ENCODE measurements around the gene ZDHHC22. TPM values are rescaled to one million over a fixed set of nuclear protein-coding genes. Genes with fewer than 3 reads are reported as not detected.

ZDHHC22 gene
- total and polyA plus RNA-seq, 2 donors from 2014 or later: not detected

GRCh38 chr14:77091518-77091917 lies 50.1 kb downstream of the ZDHHC22 start:
- H3K9ac ChIP-seq (ENCODE audit: low read length in 3 of 3): no peak overlapping the region
- H3K4me3 ChIP-seq (ENCODE audit: low read length in 3 of 3): no peak overlapping the region
- intact Hi-C loops (cut with DNase I): no loop called here
- no peak for FAIRE-seq
- no peak overlapping the region for H3K27ac ChIP-seq (ENCODE audit: low read depth in 2 of 2, low read length in 2 of 2)
- H3K9me3 ChIP-seq (ENCODE audit: control insufficient read depth in 2 of 3, insufficient read depth in 1 of 3, low read length in 3 of 3): peaks cover 0 to 11% (median 3%) of the 10 kb centered on the region in 3 donors
- H3K4me1 ChIP-seq (ENCODE audit: control insufficient read depth in 2 of 3, insufficient read depth in 2 of 3, low read depth in 1 of 3, low read length in 3 of 3): peaks cover 0 to 3% (median 0%) of the 10 kb centered on the region in 3 donors
- no peak for TF ChIP-seq CTCF (IDR thresholded peaks at IDR 0.05; ENCODE audit: borderline replicate concordance, extremely low read depth, insufficient read depth)
- H3K27me3 ChIP-seq (ENCODE audit: control insufficient read depth, insufficient read depth, low read length): no peaks in the 10 kb centered on the region
- no peak for DNase-seq
- no peaks in the 10 kb centered on the region for H3K36me3 ChIP-seq (ENCODE audit: control insufficient read depth in 2 of 3, insufficient read depth in 3 of 3, low read length in 3 of 3)

- Histone ChIP-seq H3K27me3 (ENCODE audit: control insufficient read depth, insufficient read depth, low read length) (no peaks in the 10 kb centered on the region), H3K27ac (ENCODE audit: low read depth in 2 of 2, low read length in 2 of 2) (peak overlapping the region; percentile 54 to 56), H3K4me3 (ENCODE audit: low read length in 3 of 3) (no peak overlapping the region), H3K9me3 (ENCODE audit: control insufficient read depth in 2 of 3, insufficient read depth in 1 of 3, low read length in 3 of 3) (peaks cover 0 to 11% (median 3%) of the 10 kb centered on the region in 3 donors), H3K4me1 (ENCODE audit: control insufficient read depth in 2 of 3, insufficient read depth in 2 of 3, low read depth in 1 of 3, low read length in 3 of 3) (peaks cover 0 to 6% (median 0%) of the 10 kb centered on the region in 3 donors), H3K9ac (ENCODE audit: low read length in 3 of 3) (no peak overlapping the region), H3K36me3 (ENCODE audit: control insufficient read depth in 2 of 3, insufficient read depth in 3 of 3, low read length in 3 of 3) (no peaks in the 10 kb centered on the region)
- FAIRE-seq (no peak), DNase-seq (peak in 1 of 5 donors; percentile 30)
- intact Hi-C loops (cut with DNase I): no loop called here
- TF ChIP-seq CTCF (IDR thresholded peaks at IDR 0.05; ENCODE audit: borderline replicate concordance, extremely low read depth, insufficient read depth): no peak
Measured at GRCh38 chr14:77088645-77089044, 52.9 kb downstream of the ZDHHC22 start.

- H3K27ac ChIP-seq (ENCODE audit: low read depth in 2 of 2, low read length in 2 of 2): peak overlapping the region; percentile 50 to 60
- DNase-seq (peak in 4 of 5 donors; percentile 76 to 90 (median 84)), FAIRE-seq (no peak)
- H3K9ac ChIP-seq (ENCODE audit: low read length in 3 of 3): no peak overlapping the region
- no peak overlapping the region for H3K4me3 ChIP-seq (ENCODE audit: low read length in 3 of 3)
- peaks cover 0 to 11% (median 3%) of the 10 kb centered on the region in 3 donors for H3K9me3 ChIP-seq (ENCODE audit: control insufficient read depth in 2 of 3, insufficient read depth in 1 of 3, low read length in 3 of 3)
- no peaks in the 10 kb centered on the region for H3K36me3 ChIP-seq (ENCODE audit: control insufficient read depth in 2 of 3, insufficient read depth in 3 of 3, low read length in 3 of 3)
- intact Hi-C loops (cut with DNase I): no loop called here
- H3K27me3 ChIP-seq (ENCODE audit: control insufficient read depth, insufficient read depth, low read length): no peaks in the 10 kb centered on the region
- H3K4me1 ChIP-seq (ENCODE audit: control insufficient read depth in 2 of 3, insufficient read depth in 2 of 3, low read depth in 1 of 3, low read length in 3 of 3): peaks cover 0 to 6% (median 0%) of the 10 kb centered on the region in 3 donors
- no peak for TF ChIP-seq CTCF (IDR thresholded peaks at IDR 0.05; ENCODE audit: borderline replicate concordance, extremely low read depth, insufficient read depth)
Measured at GRCh38 chr14:77088219-77088618, 53.4 kb downstream of the ZDHHC22 start.

DNA sequence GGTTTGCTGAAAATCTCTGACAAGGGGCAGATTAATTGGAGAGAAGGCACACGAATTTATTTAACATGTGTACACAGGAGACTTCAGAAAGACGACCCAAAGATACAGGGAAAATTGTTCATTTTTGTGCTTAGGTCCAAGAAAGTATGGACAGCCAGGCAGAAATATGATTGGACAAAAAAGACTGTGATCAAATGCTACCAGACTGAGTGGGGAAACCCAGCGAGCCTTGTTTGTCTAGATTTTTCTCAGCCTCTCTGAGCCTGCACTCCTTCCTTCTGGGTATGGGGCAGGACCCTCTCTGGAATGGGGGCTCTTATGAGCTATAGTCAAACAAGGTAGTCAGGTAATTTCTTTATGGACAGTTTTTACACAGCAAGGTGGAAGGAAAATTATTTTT lies 54.0 kb downstream of the ZDHHC22 start:
- TF ChIP-seq CTCF (IDR thresholded peaks at IDR 0.05; ENCODE audit: borderline replicate concordance, extremely low read depth, insufficient read depth): no peak

More for the DNA sequence above, 54.0 kb downstream of the ZDHHC22 start:
- peaks cover 0 to 4% (median 0%) of the 10 kb centered on the region in 3 donors for H3K4me1 ChIP-seq (ENCODE audit: control insufficient read depth in 2 of 3, insufficient read depth in 2 of 3, low read depth in 1 of 3, low read length in 3 of 3)
- H3K4me3 ChIP-seq (ENCODE audit: low read length in 3 of 3): no peak overlapping the region
- peak overlapping the region; percentile 50 to 60 for H3K27ac ChIP-seq (ENCODE audit: low read depth in 2 of 2, low read length in 2 of 2)
- FAIRE-seq (no peak), DNase-seq (peak in 1 of 5 donors; percentile 16)
- intact Hi-C loops (cut with DNase I): no loop called here
- no peaks in the 10 kb centered on the region for H3K36me3 ChIP-seq (ENCODE audit: control insufficient read depth in 2 of 3, insufficient read depth in 3 of 3, low read length in 3 of 3)
- H3K27me3 ChIP-seq (ENCODE audit: control insufficient read depth, insufficient read depth, low read length): no peaks in the 10 kb centered on the region
- H3K9ac ChIP-seq (ENCODE audit: low read length in 3 of 3): no peak overlapping the region
- peaks cover 0 to 11% (median 3%) of the 10 kb centered on the region in 3 donors for H3K9me3 ChIP-seq (ENCODE audit: control insufficient read depth in 2 of 3, insufficient read depth in 1 of 3, low read length in 3 of 3)

All from kidney (tissue), 14 donors.